GM19099 (cell line): Measurements from ENCODE around the gene CYP24A1.

Experiments
- POLR2A ChIP-seq: IDR thresholded peaks from 3 replicates; pipeline ENCODE4 v1.6.1; 2011; ENCODE audit warnings: low read depth; ENCODE audit not compliant: insufficient read length; ENCODE audit errors: extremely low read depth

The CYP24A1 gene

GRCh38 chr20:54156981-54157835 is 16.6 kb downstream of the CYP24A1 start:
- TF ChIP-seq POLR2A, result no peak

GRCh38 chr20:54156522-54156921 is 17.3 kb downstream of the CYP24A1 start:
- TF ChIP-seq POLR2A, result no peak

GRCh38 chr20:54155736-54156317 is 18.0 kb downstream of the CYP24A1 start:
- TF ChIP-seq POLR2A, result no peak

DNA sequence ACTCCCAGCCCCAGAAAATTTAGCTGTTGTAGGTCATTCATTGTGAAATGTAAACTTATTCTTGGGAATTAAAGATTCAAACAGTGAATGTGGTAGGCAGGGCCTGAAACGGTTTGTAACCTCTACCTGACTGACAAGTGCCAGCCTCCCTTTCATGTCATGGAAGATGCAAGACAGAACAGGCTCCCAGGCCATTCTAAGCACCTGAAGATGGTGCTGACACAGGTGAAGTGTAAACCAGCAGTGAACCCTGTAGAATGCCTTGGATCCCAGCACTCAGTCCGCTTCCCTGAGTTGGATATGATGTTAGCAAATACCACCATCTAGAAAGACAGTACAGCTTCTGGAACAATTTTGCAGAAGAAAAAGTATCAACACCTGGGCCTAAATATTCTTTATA is 19.3 kb downstream of the CYP24A1 start:
- TF ChIP-seq POLR2A, result no peak

- no peak for TF ChIP-seq POLR2A
These were observed 19.9 kb downstream of the CYP24A1 start for GRCh38 chr20:54153847-54154246.

DNA sequence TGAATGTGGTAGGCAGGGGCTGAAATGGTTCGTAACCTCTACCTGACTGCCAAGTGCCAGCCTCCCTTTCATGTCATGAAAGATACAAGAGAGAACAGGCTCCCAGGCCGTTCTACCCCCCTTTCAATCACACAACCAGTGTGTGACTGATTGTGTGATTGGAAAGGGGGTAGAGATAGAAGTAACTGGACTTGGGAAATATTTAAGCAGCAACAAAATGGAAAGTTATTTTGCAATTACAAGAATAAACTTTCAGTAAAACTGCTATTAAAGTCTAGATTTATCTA is 20.8 kb downstream of the CYP24A1 start:
- TF ChIP-seq POLR2A, result no peak

DNA sequence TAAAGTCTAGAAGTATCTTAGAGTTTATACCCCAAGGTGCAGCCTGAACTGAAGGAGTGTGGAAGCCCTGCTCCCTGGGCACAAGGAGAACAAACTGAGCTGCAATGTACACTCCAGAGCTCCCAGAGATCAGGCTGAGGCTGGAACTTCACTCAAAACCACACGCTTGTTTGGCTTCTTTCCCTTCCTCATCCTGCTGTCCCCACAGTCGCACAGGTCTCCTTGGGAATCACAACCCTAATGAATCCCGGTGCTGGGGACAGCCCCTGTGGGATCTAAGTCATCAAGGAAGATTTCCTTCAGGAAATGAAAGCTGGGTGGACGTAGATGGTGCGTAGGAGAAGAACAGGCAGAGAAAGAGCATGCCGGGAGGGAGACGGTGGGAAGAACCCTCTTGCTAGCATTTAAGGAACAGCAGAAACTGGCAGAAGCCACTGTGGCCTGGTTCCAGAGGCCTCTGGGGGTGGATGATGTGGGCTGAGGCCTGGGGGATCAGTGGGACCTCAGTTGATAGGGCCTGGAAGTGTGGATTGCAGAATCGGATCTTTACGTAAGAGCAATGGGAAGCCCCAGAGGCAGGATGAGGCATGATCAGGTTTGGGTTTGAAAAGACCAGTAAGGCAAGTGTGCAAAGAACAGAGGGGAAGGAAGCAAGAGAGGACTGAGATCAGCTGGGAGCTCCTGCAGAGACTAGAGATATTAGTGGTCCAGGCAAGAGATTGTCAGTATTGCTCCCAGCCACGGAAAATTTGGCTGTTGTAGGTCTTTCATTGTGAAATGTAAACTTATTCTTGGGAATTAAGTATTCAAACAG is 21.4 kb downstream of the CYP24A1 start:
- TF ChIP-seq POLR2A, result no peak

DNA sequence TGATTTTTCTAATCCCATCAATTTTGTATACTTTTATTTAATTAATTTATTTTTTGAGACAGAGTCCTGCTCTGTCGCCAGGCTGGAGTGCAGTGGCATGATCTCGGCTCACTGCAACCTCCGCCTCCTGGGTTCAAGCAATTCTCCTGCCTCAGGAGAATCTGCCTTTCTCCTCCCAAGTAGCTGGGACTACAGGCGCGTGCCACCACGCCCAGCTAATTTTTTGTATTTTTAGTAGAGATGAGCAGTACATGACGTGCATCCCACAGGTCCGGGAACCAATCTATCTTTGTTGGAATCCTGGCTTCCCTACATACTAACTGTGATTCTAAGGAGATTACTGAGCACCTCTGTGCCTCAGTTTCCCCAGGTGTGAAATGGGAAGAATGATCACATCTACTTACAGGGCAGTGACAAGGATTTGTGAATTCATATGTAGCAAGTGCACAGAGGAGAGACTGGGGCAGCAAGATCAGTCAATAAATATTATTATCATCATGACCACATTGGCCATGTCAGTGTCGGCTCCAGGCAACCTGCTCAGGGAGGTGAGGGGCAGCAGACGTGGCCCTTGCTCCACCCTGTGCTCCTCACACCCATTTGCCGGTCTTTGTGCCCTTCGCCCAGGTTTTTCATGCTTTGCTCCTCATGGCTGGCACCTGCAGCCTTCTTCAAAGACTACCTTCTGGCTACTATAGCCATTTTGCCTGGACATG is 22.1 kb downstream of the CYP24A1 start:
- TF ChIP-seq POLR2A, result no peak

DNA sequence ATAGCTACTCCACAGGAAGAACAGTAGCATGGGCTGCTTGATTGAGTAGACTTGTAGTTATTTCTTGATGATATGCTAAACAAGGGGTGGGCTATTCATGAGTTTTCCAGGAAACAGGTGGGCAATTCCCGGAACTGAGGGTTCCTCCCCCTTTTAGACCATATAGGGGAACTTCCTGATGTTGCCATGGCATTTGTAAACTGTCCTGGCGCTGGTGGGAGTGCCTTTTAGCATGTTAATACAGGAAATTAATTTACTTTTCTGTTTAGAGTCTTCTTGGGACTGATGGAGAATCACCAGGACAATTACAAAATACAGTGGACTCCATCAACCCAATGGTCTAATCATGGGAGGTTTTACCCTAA is 22.7 kb downstream of the CYP24A1 start:
- TF ChIP-seq POLR2A, result no peak

GRCh38 chr20:54149765-54150264 is 24.0 kb downstream of the CYP24A1 start:
- no peak for TF ChIP-seq POLR2A

DNA sequence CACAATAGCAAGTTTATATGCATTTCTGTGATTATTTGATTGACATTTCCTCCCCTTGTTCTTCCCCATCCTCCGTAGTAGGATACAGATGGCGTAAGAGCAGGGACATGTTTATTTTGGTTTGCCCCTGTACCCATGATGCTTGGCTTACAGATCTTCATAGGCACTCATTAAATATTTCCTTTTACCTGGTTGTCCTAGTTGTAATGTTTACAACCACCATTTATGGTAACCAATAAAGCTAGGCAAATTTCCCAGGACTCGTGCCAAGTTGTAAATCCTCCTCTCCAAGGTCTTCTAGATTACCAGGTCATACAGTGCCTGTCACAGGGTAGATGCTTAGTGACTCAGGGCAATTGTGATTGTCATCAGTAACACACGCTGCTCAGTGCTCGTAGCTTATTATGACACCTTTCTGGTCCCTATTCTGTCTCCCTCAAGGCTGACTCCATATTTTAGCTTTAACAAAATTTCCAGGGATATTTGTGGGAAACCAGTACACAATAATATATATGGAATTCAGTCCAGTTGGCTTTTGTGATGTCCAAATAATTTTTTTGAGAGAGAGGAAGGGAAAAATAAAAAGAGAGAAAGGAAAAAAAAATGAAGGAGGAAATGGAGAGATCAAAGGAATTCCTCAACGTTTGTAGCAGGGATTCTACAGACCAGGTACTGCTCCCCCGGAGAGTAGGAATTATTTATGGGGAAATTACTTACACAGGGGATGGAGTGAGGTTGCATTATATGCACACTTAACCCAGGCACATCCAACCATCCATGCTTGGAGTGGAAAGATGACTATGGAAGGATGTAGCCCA is 24.6 kb downstream of the CYP24A1 start:
- no peak for TF ChIP-seq POLR2A

GRCh38 chr20:54146672-54147071 is 27.1 kb downstream of the CYP24A1 start:
- no peak for TF ChIP-seq POLR2A

DNA sequence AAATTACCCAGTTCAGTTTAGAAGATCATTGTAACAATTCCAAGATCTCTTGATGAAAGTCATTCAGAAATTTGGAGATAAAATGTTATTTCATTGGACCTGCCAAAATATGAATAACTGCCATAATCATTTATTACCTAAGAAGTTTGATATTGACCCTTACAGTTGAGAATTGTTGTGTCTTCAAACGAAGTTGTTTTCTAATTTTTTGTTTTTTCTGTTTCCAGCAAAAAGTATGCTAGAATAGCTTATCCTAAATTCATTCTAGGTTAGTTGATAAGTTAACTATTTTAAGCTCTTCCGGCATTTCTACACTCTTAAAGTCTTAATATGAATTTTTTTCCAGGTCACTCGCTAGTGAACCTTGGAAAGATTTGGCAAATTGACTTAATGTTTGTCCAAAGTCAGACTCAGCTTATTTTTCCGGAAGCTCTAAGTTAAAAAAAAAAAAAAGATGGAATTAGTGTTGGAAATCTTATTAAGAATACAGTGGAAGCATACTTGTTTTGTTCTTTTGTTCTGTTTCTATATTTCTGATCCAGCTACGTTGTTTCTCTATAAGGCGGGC is 28.9 kb downstream of the CYP24A1 start:
- no peak for TF ChIP-seq POLR2A

DNA sequence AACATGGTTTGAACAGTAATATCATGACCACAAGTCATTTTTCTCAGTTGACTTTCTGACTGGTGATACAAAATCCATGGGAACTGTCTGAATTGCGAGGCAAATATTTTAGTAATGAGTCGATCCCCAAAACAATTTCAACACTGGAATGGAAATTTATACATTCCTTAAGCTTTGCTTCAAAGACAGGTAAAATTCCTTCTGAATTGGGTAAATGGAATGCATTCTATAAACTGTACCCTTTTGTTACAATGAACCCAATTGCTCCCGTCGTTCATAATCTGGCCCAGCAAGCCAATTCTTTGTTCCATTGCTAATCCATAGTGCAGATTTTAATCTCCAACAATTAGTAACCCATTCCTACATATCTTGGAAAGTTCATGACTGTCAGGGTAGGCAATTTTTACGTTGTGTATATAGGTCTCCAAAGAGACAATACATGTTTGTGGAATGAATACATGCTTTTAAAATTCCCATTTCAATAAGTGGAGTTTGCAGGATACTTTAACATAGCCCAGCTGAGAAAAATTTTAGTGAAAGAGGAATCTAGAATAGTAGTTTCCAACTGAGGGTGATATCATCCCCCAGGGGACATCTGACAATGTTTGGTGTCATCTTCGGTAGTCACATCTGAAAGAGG is 32.7 kb downstream of the CYP24A1 start:
- no peak for TF ChIP-seq POLR2A

- TF ChIP-seq POLR2A, result no peak
These were observed 33.3 kb downstream of the CYP24A1 start for GRCh38 chr20:54140486-54140885.
